ENCODE results near the gene USH2A. TPM values are rescaled to one million over a fixed set of nuclear protein-coding genes. Genes with fewer than 3 reads are reported as not detected.
"Not testable (repeated sequence)": the region's sequence is repeated elsewhere in the genome, so short reads cannot be mapped to it uniquely, and the experiment has no call there.

The USH2A gene
- total RNA-seq, 2 experiments from 2014 or later: not detected

DNA sequence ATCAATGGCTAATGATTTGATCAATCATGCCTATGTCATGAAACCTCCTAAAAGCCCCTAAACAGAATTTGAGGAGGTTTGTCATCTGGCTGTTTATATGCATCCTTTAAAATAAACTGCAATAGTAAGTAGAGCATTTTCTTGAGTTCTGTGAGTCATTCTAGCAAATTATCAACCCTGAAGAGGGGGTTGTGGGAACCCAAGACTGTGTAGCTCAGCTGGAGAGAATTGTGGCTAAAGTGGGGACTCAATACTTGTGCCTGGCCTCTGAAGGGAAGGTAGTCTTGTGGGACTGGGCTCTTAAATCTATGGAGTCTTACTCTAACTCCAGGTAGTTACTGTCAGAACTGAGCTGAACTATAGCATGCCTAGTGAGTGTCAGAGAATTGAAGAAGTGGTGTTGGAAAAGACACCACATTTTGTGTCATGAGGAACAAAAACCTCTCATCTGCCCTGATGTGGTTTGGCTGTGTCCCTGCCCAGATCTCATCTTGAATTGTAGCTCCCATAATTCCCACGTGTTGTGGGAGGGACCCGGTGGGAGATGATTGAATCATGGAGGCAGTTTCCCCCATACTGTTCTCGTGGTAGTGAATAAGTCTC, 402.4 kb downstream of the USH2A start:
- Histone ChIP-seq H3K4me3 (ENCODE audit: low read length) (no peak overlapping the region), H3K27me3 (ENCODE audit: control insufficient read depth in 1 of 2, insufficient read depth in 2 of 2, low read length in 2 of 2) (no peaks in the 10 kb centered on the region), H3K36me3 (ENCODE audit: insufficient read depth, low read length) (no peaks in the 10 kb centered on the region), H3K9me3 (ENCODE audit: control insufficient read depth in 1 of 2, insufficient read depth in 1 of 2, low read length in 2 of 2) (no peaks in the 10 kb centered on the region), H3K4me1 (ENCODE audit: insufficient read depth, low read length) (no peaks in the 10 kb centered on the region), H3K27ac (ENCODE audit: low read depth in 1 of 2, low read length in 2 of 2) (no peak overlapping the region)
- no peak overlapping the region for H3K27ac Mint-ChIP-seq
- no peaks in the 10 kb centered on the region for H3K4me1 Mint-ChIP-seq (ENCODE audit: low read depth)
- TF ChIP-seq, protein P1, sequence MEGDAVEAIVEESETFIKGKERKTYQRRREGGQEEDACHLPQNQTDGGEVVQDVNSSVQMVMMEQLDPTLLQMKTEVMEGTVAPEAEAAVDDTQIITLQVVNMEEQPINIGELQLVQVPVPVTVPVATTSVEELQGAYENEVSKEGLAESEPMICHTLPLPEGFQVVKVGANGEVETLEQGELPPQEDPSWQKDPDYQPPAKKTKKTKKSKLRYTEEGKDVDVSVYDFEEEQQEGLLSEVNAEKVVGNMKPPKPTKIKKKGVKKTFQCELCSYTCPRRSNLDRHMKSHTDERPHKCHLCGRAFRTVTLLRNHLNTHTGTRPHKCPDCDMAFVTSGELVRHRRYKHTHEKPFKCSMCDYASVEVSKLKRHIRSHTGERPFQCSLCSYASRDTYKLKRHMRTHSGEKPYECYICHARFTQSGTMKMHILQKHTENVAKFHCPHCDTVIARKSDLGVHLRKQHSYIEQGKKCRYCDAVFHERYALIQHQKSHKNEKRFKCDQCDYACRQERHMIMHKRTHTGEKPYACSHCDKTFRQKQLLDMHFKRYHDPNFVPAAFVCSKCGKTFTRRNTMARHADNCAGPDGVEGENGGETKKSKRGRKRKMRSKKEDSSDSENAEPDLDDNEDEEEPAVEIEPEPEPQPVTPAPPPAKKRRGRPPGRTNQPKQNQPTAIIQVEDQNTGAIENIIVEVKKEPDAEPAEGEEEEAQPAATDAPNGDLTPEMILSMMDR (IDR thresholded peaks at IDR 0.05): no peak
- intact Hi-C loops (cut with DNase I, micrococcal nuclease): no loop called here
- peaks cover 8% of the 10 kb centered on the region for H3K9me3 Mint-ChIP-seq
- H3K36me3 Mint-ChIP-seq (ENCODE audit: low read depth): no peaks in the 10 kb centered on the region
- CTCF ChIA-PET: no interaction called here
- ATAC-seq (ENCODE audit: poor library complexity): no peak
- no peak for DNase-seq
- no peak overlapping the region for H3K4me3 Mint-ChIP-seq
- H3K27me3 Mint-ChIP-seq: no peaks in the 10 kb centered on the region
- POLR2A ChIA-PET: no interaction called here

DNA sequence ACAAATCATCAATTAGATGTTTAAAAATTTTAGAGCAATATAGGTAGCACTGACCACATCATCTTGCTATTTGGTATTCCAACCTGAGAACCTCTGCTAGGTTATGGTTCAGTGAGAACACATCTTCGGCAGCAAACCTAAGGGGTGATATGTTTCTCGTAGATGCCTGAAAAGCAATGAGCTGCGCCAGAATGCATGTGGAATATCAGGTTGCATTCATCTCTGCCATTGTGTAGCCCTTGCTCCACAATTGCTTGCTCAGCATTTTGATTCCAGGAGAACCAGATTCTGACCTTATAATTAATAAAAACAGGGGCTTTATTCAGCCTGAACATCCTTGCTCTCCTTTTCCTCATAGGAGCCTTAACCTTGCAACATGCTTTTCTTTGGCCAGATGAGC, 408.1 kb downstream of the USH2A start:
- intact Hi-C loops (cut with DNase I, micrococcal nuclease): no loop called here
- no peak overlapping the region for H3K27ac Mint-ChIP-seq
- H3K4me1 ChIP-seq (ENCODE audit: insufficient read depth, low read length): no peaks in the 10 kb centered on the region
- ATAC-seq (ENCODE audit: poor library complexity) (no peak), DNase-seq (no peak)
- H3K27me3 Mint-ChIP-seq: no peaks in the 10 kb centered on the region
- H3K27ac ChIP-seq (ENCODE audit: low read depth in 1 of 2, low read length in 2 of 2): no peak overlapping the region
- H3K36me3 Mint-ChIP-seq (ENCODE audit: low read depth): no peaks in the 10 kb centered on the region
- no peak overlapping the region for H3K4me3 ChIP-seq (ENCODE audit: low read length)
- H3K4me1 Mint-ChIP-seq (ENCODE audit: low read depth): no peaks in the 10 kb centered on the region
- ChIA-PET CTCF (no interaction called here), POLR2A (no interaction called here)
- H3K36me3 ChIP-seq (ENCODE audit: insufficient read depth, low read length): no peaks in the 10 kb centered on the region
- no peaks in the 10 kb centered on the region for H3K27me3 ChIP-seq (ENCODE audit: control insufficient read depth in 1 of 2, insufficient read depth in 2 of 2, low read length in 2 of 2)
- H3K9me3 ChIP-seq (ENCODE audit: control insufficient read depth in 1 of 2, insufficient read depth in 1 of 2, low read length in 2 of 2): no peaks in the 10 kb centered on the region
- H3K4me3 Mint-ChIP-seq: no peak overlapping the region
- TF ChIP-seq, protein P1 (IDR thresholded peaks at IDR 0.05): no peak
- peaks cover 10% of the 10 kb centered on the region for H3K9me3 Mint-ChIP-seq

DNA sequence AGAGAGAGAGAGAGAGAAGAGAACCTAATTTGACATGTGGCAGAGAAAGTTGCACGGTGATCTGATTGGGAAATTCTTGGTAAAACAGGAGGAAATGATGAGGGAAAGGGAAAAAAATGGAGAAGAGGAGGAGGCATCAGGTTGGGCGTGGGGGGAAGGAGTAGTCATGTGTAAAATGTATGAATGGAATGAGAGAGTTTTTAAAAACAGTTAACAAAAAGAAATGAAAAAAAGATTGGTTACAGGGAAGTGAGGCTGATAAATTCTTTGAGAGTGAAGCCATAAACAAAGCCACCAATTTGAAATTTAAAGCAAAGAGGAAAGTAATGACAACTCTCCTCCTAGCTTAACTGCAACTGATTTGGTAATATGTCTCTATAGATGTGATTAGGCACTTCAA, 409.2 kb downstream of the USH2A start:
- ATAC-seq (ENCODE audit: poor library complexity) (no peak), DNase-seq (no peak)
- no peak overlapping the region for H3K4me3 Mint-ChIP-seq
- no peak overlapping the region for H3K27ac Mint-ChIP-seq
- Histone ChIP-seq H3K36me3 (ENCODE audit: insufficient read depth, low read length) (no peaks in the 10 kb centered on the region), H3K4me3 (ENCODE audit: low read length) (no peak overlapping the region), H3K9me3 (ENCODE audit: control insufficient read depth in 1 of 2, insufficient read depth in 1 of 2, low read length in 2 of 2) (no peaks in the 10 kb centered on the region), H3K27ac (ENCODE audit: low read depth in 1 of 2, low read length in 2 of 2) (no peak overlapping the region), H3K27me3 (ENCODE audit: control insufficient read depth in 1 of 2, insufficient read depth in 2 of 2, low read length in 2 of 2) (no peaks in the 10 kb centered on the region), H3K4me1 (ENCODE audit: insufficient read depth, low read length) (no peaks in the 10 kb centered on the region)
- ChIA-PET CTCF (no interaction called here), POLR2A (no interaction called here)
- intact Hi-C loops (cut with DNase I, micrococcal nuclease): no loop called here
- peaks cover 14% of the 10 kb centered on the region for H3K9me3 Mint-ChIP-seq
- no peaks in the 10 kb centered on the region for H3K4me1 Mint-ChIP-seq (ENCODE audit: low read depth)
- H3K36me3 Mint-ChIP-seq (ENCODE audit: low read depth): no peaks in the 10 kb centered on the region
- TF ChIP-seq, protein P1 (IDR thresholded peaks at IDR 0.05): no peak
- no peaks in the 10 kb centered on the region for H3K27me3 Mint-ChIP-seq

DNA sequence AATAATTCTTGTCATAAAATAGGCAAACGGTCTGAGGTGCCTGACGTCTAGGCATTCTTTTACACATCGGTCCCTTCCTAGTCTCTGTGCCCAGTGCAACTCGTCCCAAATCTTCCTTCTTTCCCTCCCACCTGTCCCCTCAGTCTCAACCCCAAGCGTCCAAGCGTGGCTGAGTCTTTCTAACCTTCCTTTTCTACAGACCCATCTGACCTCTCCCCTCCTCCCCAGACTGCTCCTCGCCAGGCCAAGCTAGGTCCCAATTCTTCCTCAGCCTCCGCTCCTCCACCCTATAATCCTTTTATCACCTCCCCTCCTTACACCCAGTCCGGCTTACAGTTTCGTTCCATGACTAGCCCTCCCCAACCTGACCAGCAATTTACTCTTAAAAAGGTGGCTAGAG, 413.8 kb downstream of the USH2A start:
- CTCF ChIA-PET; DNase-seq; H3K36me3 Mint-ChIP-seq (ENCODE audit: low read depth); H3K27me3 Mint-ChIP-seq; H3K4me1 Mint-ChIP-seq (ENCODE audit: low read depth); ATAC-seq (ENCODE audit: poor library complexity); H3K9me3 ChIP-seq (ENCODE audit: control insufficient read depth in 1 of 2, insufficient read depth in 1 of 2, low read length in 2 of 2); H3K27me3 ChIP-seq (ENCODE audit: control insufficient read depth in 1 of 2, insufficient read depth in 2 of 2, low read length in 2 of 2); intact Hi-C loops (cut with DNase I, micrococcal nuclease); POLR2A ChIA-PET; H3K27ac Mint-ChIP-seq; H3K27ac ChIP-seq (ENCODE audit: low read depth in 1 of 2, low read length in 2 of 2); H3K4me3 ChIP-seq (ENCODE audit: low read length); H3K4me3 Mint-ChIP-seq; H3K4me1 ChIP-seq (ENCODE audit: insufficient read depth, low read length); H3K36me3 ChIP-seq (ENCODE audit: insufficient read depth, low read length): not testable (repeated sequence)
- H3K9me3 Mint-ChIP-seq: peaks cover 10% of the 10 kb centered on the region
